GM06990 (cell line): ENCODE results near the gene ADAMTS2.

Source experiments
- DNase-seq: peaks from one replicate; pipeline ENCODE4 v3.0.0-alpha.2; 2011; ENCODE audit not compliant: insufficient read length; ENCODE audit errors: extremely low read depth
- H3K27me3 ChIP-seq: replicated peaks from 2 replicates; pipeline ENCODE4 v1.6.0; 2011; ENCODE audit warnings: low read length; ENCODE audit not compliant: control insufficient read depth, insufficient read depth
- H3K36me3 ChIP-seq: 2 replicates; pipeline ENCODE4 v1.5.1; 2011; ENCODE audit warnings: low read length; ENCODE audit not compliant: control insufficient read depth, insufficient read depth
- H3K4me3 ChIP-seq: replicated peaks from 2 replicates; pipeline ENCODE4 v1.5.1; 2011; ENCODE audit warnings: low read depth, mild to moderate bottlenecking, control low read depth, low read length
- TF ChIP-seq, protein P1 (sequence below): IDR thresholded peaks from 2 replicates; pipeline ENCODE4 v1.5.1; 2011; ENCODE audit warnings: low read length, control low read depth, mild to moderate bottlenecking, inconsistent platforms; ENCODE audit not compliant: insufficient read depth, poor library complexity, severe bottlenecking

The ADAMTS2 gene

DNA sequence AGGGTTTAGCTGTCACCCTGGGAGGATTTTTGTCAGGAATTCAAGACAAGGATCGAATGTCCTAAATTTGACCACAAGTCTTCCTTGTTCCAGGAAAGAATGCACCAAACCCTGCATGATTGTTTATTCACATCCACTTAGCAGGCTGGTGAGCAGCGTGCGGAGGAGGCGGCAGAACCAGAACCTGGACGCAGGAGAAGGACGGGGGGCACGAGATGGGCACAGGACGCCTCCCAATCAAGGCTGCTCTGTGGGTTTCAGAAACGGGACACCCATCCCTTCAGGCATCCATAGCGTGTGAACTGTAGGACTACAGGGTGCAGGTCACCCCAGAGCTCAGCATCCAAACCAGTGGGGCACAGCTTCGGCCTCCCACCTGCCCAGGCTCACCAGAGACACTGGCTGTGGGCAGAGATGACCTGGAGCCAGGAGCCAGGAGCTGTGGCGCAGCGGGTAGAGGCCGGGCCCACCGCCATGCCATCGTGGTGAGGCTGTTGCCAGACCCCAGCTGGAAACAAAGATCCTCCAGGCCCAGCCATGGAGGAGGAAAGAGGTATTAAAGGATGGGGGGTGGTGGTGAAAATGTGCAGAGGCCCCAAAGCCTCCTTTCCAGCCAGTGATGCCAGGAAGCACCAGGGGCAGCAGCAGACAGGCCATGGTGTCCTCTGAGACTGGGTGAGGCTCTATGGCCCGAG lies 32.3 kb upstream of the ADAMTS2 start:
- H3K4me3 ChIP-seq, result no peak overlapping the region
- H3K27me3 ChIP-seq, result no peaks in the 10 kb centered on the region
- DNase-seq, result no peak
- H3K36me3 ChIP-seq, result no peaks in the 10 kb centered on the region
- TF ChIP-seq, protein P1, sequence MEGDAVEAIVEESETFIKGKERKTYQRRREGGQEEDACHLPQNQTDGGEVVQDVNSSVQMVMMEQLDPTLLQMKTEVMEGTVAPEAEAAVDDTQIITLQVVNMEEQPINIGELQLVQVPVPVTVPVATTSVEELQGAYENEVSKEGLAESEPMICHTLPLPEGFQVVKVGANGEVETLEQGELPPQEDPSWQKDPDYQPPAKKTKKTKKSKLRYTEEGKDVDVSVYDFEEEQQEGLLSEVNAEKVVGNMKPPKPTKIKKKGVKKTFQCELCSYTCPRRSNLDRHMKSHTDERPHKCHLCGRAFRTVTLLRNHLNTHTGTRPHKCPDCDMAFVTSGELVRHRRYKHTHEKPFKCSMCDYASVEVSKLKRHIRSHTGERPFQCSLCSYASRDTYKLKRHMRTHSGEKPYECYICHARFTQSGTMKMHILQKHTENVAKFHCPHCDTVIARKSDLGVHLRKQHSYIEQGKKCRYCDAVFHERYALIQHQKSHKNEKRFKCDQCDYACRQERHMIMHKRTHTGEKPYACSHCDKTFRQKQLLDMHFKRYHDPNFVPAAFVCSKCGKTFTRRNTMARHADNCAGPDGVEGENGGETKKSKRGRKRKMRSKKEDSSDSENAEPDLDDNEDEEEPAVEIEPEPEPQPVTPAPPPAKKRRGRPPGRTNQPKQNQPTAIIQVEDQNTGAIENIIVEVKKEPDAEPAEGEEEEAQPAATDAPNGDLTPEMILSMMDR, result no peak

DNA sequence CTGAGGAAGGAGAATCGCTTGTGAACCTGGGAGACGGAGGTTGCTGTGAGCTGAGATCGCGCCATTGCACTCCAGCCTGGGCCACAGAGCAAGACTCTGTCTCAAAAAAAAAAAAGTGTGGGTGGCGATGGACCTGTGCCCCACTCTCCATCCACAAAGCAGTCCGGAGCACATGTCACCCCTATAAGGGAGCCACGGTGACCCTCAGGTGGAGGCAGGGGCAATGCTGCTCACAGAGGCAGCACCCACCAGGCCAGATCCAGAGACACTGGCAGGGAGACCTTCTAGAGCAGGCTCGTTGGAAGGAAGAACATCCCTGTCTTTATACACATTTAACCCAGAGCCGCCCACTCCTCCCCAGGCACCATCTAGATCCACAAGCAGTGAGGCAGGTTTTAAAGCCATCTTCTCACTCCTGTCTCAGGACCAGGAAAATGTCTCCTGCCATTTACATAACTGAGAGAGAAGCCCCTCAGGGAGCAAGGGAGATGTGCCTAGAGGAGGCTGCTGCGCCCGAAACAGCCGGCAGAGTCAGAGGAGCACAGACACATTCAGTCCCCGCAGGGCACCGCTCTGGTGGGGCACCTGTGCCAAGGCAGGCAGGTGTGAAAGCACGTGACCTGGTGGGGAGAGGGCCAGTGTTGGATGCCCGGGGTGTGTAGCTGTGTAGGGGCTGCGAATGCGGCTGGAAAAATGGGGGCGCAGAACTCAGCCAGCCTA lies 31.6 kb upstream of the ADAMTS2 start:
- DNase-seq, result no peak
- Histone ChIP-seq H3K27me3 (no peaks in the 10 kb centered on the region), H3K4me3 (no peak overlapping the region), H3K36me3 (no peaks in the 10 kb centered on the region)
- TF ChIP-seq, protein P1, result no peak

DNA sequence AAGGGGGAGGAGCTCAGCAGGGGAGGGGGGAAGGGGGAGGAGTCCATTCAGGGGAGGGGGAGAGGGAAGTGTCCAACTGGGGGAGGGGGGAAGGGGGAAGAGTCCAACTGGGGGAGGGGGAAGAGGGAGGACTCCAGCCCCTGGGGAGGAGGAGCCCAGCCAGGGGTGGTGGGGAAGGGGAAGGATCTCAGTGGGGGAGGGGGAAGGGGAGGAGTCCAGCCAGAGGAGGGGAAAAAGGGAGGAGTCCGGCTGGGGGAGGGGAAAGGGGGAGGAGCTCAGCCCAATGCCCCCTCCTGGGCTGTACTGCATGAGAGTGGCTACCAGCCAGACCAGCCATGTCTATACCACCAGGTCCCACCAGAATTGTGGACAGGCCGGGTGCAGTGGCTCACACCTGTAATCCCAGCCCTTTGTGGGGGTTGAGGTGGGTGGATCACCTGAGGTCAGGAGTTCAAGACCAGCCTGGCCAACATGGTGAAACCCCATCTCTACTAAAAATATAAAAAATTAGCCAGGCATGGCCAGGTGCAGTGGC lies 30.6 kb upstream of the ADAMTS2 start:
- Histone ChIP-seq H3K4me3 (no peak overlapping the region), H3K27me3 (no peaks in the 10 kb centered on the region), H3K36me3 (no peaks in the 10 kb centered on the region)
- TF ChIP-seq, protein P1, result no peak
- DNase-seq, result no peak

DNA sequence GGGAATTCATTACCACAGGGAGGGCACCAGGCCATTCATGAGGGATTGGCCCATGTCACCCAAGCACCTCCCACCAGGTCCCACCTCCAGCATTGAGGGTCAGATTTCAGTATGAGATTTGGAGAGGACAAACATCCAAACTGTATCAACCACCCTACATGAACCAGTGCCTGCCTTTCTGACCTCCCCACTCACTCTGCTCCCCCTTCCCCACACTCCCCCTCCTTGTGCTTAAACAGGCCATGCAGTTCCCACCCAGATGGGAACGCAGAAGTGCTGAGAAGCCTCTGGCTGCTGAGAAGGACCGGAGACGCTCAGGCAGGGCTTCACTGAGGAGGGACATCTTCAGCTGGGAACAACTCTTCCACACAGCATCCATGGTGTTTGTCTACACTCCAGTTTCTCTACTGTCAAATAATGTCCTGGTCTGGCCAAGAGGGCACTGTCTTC lies 30.0 kb upstream of the ADAMTS2 start:
- Histone ChIP-seq H3K27me3 (no peaks in the 10 kb centered on the region), H3K4me3 (no peak overlapping the region), H3K36me3 (no peaks in the 10 kb centered on the region)
- no peak for DNase-seq
- TF ChIP-seq, protein P1, result no peak

DNA sequence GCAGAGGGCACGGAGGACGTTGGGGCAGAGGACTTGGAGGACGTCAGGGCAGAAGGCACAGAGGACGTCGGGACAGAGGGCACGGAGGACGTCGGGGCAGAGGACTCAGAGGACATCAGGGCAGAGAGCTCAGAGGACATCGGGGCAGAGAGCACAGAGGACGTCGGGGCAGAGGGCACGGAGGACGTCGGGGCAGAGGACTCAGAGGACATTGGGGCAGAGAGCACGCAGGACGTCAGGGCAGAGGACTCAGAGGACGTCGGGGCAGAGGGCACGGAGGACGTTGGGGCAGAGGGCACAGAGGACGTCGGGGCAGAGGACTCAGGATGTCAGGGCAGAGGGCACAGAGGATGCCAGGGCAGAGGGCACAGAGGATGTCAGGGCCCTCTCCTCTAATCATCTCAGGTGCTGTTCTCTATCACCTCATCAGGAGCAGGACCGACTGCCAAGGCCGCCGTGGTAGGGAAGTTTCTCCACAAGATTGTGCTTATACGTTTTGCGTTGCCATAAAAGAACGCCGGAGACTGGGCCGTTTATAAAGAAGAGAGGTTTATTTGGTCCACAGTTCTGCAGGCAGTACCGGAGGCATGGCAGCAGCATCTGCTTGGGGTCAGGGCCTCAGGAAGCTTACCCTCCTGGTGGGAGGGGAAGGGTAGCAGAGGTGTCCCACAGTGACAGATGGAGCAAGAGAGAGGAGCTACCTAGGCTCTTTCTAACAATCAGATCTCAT lies 29.4 kb upstream of the ADAMTS2 start:
- TF ChIP-seq, protein P1, result no peak
- H3K27me3 ChIP-seq, result no peaks in the 10 kb centered on the region
- H3K36me3 ChIP-seq, result no peaks in the 10 kb centered on the region
- no peak for DNase-seq
- H3K4me3 ChIP-seq, result no peak overlapping the region
